ENCODE measurements around the gene ULK2. TPM values are rescaled to one million over a fixed set of nuclear protein-coding genes. Genes with fewer than 3 reads are reported as not detected.
"Not testable (repeated sequence)": the region's sequence is repeated elsewhere in the genome, so short reads cannot be mapped to it uniquely, and the experiment has no call there.

The ULK2 gene
- total RNA-seq, 2 donors from 2014 or later: 5.5 to 8.2 TPM

DNA sequence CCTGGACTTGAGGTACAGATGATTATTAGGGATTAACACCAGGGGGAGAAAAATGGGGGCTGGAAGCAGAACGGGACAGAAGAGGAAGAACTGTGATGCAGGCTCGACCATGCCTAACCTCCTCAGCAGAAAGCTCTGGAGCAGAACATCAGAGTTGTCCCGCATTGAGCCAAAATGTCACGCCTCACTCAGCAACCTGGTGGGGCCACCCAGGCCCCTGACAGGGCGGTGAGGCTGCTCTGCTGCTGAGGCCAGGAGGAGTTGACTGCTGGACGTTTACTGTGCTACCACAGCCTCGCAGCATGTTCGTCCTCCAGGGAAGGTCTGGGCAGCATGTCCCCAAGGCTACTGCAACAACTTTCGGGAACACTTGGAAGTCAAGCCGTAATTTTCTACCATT lies 6.5 kb upstream of the ULK2 start:
- DNase-seq: no peak
- no peak for ATAC-seq
- intact Hi-C loops (cut with DNase I, micrococcal nuclease): no loop called here

DNA sequence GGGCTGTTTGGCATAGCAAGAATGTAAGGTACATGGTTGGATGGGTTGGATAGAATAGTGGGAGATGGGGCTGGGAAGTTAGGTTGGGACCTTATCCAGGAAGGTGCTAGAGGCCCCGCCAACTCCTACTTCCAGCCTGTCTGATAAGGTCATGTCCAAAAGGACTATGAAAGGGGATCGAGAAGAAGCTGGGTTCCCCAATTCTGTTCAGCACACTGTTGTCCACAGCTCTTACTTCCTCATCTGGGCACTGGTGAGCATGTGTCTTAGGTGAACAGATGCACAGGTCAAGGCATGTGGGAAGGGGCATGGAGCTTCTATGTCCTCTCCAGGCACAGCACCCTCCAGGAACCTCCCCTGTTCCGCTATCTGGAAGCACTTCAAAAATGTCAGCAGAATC lies 5.6 kb upstream of the ULK2 start:
- intact Hi-C loops (cut with DNase I, micrococcal nuclease): no loop called here
- no peak for ATAC-seq

DNA sequence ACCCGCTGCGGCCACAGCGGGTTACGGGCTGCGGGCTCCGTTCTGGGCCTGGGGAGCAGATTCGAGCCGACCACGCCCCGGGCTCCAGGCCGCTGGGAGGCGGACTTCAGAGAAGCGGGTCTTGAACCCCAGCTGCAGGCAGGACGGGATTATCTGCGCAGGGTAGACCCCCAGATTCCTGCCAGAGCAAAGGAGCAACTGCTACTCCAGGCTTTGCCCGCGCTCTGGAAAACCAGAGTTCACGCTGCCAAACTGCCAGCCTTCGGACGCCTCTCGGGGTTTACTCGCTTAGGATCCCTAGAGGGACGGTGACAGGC lies 301 bp upstream of the ULK2 start:
- ATAC-seq (no peak), DNase-seq (no peak)
- intact Hi-C loops (cut with DNase I, micrococcal nuclease): no loop called here

More for the DNA sequence above, 5.6 kb upstream of the ULK2 start:
- DNase-seq: no peak

DNA sequence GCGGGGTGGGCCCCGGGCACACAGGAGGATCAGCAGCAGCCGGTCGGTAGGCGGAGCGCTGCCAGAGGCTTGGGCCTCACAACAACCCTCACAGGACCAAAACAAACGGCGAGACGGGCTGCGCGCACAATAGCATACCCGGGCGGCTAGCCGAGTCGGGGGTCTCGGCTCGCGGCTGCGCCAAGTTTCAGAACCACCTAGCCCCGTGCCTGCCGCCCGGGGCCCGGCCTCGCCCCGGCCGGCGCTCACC lies 732 bp downstream of the ULK2 start:
- DNase-seq: peak; percentile 68 to 78
- intact Hi-C loops (cut with DNase I, micrococcal nuclease): no loop called here
- ATAC-seq: peak; percentile 76

DNA sequence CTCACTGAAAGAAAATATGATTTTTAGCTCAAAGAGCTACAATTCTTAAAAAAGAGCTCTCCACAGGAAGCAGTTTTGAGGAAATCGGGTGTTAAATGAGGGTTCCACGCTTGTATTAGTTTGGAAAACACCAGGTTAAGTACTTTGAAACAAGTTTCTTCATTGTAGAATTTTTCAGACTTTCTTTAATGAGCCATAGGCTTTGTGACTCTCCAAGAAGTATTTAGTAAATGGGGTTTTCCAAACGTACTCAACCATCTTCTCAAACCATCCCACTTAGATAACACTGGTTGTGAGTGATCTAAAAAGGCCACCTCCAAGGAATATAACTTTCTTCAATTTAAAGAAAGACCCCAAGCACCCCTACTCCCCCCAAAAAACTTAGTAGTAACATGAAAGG lies 2.7 kb downstream of the ULK2 start:
- DNase-seq (no peak), ATAC-seq (no peak)
- intact Hi-C loops (cut with DNase I, micrococcal nuclease): no loop called here

DNA sequence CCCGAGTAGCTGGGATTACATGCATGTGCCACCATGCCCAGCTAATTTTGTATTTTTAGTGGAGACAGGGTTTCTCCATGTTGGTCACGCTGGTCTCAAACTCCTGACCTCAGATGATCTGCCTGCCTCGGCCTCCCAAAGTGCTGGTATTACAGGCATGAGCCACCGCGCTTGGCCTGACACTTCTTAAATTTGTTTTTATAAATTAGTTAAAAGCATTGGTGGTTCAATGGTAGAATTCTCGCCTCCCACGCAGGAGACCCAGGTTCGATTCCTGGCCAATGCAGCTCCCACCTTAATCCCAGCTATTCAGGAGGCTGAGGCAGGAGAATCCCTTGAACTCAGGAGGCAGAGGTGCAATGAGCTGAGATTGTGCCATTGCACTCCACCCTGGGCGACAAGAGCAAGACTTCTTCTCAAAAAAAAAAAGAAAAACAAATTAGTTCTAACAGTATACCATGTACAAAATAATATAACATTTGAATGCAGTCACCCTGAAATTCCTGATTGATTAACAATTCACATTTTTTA lies 7.0 kb downstream of the ULK2 start:
- DNase-seq; intact Hi-C loops (cut with DNase I, micrococcal nuclease); ATAC-seq: not testable (repeated sequence)

DNA sequence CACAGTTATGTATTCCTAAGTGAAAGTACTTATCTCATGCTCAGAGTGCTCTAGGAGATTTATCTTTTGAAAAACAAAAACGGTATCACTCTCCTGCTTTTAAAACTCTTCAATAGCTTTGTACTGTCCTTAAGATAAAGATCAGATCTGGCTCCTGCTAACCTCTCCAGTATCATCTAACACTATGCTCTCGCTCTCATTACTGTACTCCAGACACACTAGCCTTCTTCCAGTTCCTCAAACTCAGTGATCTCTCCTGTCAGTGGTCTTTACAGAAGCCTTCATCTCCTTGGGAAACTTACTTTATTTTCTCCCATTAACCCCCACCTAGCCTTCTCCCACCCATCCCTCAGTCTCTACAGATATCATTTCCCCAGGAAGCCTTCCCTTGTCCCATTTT lies 10.1 kb downstream of the ULK2 start:
- no peak for ATAC-seq
- intact Hi-C loops (cut with DNase I, micrococcal nuclease): no loop called here

DNA sequence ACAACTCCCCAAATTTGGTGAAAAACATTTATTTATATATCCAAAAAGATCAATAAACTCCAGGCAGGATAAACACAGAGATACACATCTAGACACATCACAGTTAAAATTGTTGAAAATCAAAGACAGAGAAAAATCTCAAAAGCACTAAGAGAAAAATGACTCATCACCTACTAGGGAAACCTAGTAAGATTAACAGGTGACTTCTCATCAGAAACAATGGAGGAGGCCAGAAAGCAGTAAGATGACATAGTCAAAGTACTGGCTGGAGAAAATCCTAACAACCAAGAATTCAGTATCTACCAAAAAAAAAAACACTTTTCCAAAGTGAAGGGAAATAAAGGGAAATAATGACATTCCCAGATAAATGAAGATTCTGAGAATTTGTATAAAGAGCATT lies 33.8 kb downstream of the ULK2 start:
- intact Hi-C loops (cut with DNase I, micrococcal nuclease): no loop called here

More for the DNA sequence above, 10.1 kb downstream of the ULK2 start:
- no peak for DNase-seq

DNA sequence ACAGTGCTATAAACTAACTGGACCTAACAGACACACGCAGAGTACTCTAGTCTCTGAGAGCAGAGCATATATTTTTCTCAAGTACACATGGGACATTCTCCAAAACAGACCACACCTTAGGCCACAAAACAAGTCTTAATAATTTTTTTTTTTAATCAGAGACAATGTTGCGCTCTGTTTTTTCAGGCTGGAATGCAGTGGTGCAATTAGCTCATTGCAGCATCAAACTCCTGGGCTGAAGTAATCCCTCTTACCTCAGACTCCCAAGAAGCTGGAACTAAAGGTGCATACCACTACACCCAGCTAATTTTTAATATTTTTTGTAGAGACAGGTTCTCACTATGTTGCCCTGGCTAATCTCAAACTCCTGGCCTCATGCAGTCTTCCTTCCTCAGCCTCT lies 37.7 kb downstream of the ULK2 start:
- no peak for ATAC-seq
- DNase-seq: no peak
- intact Hi-C loops (cut with DNase I, micrococcal nuclease): no loop called here

More for the DNA sequence above, 33.8 kb downstream of the ULK2 start:
- no peak for DNase-seq
- no peak for ATAC-seq

DNA sequence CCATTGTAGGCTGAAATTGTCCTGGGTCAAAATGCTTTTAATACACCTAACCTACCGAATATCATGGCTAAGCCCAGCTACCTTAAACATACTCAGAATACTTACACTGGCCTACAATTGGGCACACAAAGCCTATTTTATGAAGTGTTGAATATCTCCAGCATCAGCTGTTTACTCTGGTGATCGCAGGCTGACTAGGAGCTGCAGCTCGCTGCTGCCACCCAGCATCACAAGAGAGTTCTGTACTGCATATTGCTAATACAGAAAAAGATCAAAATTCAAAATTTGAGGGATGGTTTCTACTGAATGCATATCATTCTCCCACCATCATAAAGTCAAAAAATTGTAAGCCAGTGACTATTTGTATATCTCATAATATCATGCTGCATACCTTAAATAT lies 55.3 kb downstream of the ULK2 start:
- intact Hi-C loops (cut with DNase I, micrococcal nuclease): no loop called here
- ATAC-seq (no peak), DNase-seq (no peak)

DNA sequence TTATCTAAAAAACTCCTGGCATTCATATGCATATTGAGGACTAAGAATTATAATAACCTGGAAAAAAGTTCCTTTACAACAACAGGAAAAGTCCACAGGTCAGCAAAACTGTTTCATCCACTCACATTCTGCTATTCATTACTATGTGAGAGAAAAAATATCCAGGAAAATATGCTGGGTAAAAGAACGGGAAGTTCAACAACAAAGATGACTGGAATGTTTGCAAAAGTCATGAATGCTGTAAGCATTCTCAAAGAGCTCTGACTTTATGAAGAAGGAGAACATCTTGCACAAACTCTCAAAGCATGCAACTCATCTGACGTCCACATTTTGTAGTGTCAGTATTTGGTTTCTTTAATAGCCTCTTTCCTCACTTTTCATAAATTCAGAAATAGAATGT lies 62.7 kb downstream of the ULK2 start:
- ATAC-seq (no peak), DNase-seq (no peak)
- intact Hi-C loops (cut with DNase I, micrococcal nuclease): no loop called here

DNA sequence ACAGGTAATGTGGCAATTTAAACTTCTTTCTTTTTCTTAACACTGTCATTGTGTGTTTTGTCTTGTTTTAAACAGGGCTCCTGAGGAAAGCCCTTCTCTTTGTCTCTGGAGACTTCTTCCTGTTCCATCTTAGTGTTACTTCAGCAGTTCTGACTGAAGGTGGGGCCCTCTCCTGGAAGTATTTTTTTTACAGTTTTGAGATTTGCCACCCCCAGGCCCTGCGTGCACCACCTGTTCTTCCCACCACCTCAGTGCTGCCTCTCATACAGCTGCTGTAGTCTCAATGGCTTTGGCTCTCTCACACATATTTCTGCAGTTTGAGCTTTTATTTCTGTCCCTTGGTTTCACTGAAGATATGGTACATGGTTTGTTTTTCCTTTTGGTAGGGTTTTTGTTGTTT lies 67.2 kb downstream of the ULK2 start:
- no peak for ATAC-seq
- intact Hi-C loops (cut with DNase I, micrococcal nuclease): no loop called here
- no peak for DNase-seq

DNA sequence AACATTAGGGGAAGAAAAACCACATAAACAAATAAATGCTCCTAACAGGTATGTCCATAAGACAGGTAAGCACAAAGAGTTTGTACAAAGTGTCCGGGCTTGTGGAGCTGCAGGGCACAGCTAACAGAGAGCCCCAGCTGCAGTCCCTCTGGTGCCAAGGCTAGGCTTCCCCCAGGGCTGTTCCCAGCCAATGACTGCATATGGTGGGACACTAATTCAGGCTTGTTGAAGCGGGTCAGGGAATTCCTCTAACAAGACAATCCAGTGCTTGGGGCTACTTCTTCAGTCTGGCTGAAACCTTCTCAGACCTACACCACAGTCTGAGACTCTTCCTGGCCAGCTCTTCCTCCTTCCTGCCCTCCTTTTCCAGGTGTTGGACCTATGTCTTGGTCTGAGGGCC lies 67.9 kb downstream of the ULK2 start:
- DNase-seq (no peak), ATAC-seq (no peak)
- intact Hi-C loops (cut with DNase I, micrococcal nuclease): no loop called here

DNA sequence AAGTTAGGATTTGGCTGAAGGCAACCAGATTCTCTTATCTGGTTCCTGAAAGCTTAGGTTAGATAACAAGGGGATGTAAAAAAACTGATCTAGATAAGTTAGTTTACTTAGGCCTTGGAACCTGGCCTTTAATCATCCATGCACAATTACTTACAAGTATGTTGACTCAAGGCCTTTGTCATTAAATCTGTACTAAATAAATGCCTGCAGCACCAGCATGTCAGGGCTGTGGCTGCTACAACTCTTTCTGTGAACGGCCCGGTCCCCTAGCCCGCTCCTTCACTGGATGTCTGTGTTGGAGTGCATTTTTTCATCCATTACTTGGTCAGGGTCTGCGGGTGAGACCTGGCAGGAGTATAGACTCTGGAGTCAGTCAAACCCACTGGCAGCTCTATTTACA lies 71.3 kb downstream of the ULK2 start:
- intact Hi-C loops (cut with DNase I, micrococcal nuclease): no loop called here
- DNase-seq (no peak), ATAC-seq (no peak)

DNA sequence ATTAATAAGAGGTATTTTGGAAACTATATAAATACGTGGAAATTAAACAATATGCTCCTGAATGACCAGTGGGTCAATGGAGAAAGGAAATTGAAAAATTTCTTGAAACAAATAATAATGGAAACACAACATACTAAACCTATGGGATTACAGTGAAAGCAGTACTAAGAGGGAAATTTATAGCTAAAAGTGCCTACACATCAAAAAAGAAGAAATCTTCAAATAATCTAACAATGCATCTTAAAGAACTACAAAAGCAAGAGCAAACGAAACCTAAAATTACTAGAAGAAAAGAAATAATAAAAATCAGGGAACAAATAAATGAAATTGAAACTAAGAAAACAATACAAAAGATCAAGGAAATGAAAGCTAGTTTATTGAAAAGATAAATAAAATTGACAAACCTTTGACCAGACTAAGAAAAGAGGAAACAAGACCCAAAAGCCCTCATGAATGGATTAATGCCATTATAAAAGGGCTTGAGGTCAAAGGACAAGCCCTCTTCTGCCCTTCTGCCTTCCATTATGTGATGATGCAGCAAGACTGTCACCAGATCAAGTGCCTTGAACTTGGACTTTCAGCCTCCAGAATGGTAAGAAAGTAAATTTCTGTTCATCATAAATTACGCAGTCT lies 75.7 kb downstream of the ULK2 start:
- no peak for DNase-seq
- no peak for ATAC-seq

DNA sequence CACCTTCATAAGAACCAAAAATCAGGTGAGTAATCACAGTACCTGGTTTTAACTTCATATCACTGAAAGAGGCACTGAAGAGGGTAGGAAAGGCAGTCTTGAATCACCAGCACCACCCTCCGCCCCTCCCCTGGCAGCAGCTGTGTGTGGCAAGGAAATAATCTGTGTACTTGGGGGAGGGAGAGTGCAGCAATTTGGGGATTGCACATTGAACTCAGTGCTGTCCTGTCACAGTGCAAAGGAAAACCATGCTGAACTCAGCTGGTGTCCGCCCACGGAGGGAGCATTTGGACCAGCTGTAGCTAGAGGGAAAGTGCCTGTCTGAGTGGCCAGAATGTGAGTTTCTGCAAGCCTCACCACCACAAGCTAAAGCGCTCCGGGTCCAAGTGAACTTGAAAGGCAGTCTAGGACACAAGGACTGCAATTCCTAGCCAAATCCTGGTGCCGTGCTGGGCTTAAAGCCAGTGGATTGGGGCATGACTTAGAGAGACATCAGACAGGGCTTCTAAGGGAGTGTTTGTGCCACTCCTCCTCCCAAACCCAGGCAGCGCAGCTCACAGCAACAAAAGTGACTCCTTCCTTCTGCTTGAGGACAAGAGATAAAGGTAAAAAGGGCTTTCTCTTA lies 79.9 kb downstream of the ULK2 start:
- peak; percentile 53 for ATAC-seq
- no peak for DNase-seq
- intact Hi-C loops (cut with DNase I, micrococcal nuclease): no loop called here

More for the DNA sequence above, 75.7 kb downstream of the ULK2 start:
- intact Hi-C loops (cut with DNase I, micrococcal nuclease): no loop called here

DNA sequence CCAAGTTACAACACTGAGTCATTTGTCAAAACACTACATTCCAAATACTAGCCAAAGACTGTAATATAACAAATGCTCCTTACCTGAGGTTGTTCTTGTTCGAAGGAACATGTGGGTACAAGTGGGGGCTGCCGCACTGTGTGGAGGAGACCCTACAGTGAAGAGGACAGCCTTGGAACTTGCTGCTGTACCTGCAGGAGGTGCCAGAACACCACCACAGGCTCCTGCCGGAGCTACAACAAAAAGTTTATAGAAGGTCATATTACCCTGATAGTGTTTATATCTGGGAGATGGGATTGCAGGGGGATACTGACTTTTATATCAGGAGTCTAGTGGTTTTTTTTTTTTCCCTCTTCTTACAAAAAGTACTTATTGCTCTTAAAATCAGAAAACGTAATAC lies 81.9 kb downstream of the ULK2 start:
- no peak for DNase-seq
- intact Hi-C loops (cut with DNase I, micrococcal nuclease): no loop called here
- no peak for ATAC-seq

DNA sequence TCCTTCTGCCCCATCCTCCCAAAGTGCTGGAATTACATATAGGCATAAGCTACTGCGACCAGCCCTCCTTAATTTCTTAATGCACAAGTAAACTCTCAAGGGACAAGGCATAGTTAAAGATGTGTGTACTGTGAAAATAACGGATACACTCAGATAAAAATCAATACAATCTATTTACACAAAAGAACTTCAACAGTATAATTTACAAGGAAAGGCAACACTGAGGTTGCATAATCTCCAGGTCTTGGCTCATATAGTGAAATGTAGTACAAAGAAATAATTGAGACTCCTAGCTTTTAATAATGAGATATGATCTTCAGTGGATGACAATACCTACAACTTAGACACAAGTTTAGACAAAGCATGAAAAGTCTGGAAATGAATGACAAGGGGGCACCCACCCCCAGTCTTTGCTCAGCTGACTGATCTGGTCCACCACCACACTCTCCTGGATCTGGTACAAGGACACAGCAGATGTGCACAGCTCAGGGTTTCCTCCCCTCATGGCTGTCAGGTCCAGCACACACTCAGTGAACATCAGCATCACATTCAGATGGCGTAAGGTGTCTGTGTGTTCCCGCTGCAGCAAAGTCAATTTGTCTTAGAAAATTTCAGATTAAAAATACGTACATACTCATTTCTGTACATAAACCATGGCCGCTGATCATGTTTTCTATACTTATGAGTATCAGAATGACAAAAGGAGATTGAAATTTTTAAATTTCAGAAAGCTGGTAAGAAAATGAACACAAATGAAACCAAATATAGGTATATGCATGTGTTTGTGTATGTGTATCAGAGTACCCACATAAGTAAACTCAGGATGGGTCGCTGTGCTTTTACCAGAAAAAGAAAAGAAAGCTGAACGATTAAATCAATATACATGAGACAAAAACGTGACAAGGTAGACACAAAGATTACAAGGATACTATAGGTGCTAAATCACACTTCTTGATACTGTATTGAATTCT lies 86.0 kb downstream of the ULK2 start:
- intact Hi-C loops (cut with DNase I, micrococcal nuclease): no loop called here
- DNase-seq (no peak), ATAC-seq (no peak)

DNA sequence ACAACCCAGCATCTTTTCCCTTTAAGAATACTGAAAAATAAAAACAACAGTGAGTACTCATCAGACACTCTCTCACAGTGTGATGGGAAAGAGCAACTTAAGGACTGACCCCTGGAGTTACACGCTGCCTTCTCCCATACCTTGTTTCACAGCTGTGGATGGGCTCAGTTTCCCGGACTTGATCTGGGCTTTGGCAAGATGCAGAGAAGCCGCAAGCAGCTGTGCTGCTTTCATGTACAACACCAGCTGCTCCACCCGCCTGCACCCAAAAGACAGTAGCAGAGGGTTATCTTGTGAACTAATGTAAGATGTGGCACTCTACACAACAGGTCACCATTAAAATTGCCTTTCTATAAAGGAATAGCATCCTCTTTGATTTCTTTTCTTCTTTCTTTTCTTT lies 86.9 kb downstream of the ULK2 start:
- no peak for DNase-seq
- intact Hi-C loops (cut with DNase I, micrococcal nuclease): no loop called here
- no peak for ATAC-seq

DNA sequence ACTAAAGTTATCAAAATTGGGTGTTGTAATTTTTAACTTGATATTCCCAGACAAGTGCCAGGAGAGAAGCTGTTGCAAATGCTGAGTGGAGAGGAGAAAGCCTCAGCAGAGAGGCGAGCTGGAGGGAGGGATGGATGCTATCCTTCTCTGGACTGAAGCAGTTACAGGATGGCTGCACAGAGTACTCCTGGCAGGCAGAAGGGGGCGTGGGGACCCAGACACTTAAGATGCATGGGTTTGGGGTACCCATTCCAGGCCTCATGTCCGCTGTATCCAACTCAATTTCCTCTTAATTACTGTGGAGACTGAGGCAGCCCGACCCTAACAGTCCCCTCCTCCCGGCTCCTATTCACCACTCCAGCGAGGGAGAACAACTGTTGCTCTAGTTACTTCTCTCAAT lies 94.2 kb downstream of the ULK2 start:
- intact Hi-C loops (cut with DNase I, micrococcal nuclease): no loop called here
- DNase-seq (no peak), ATAC-seq (no peak)

All from left colon (tissue), 2 donors.